ENCODE measurements around the gene MORN5.

- no peak for TF ChIP-seq POLR2A (IDR thresholded peaks at IDR 0.05)
- no peak for TF ChIP-seq CTCF (IDR thresholded peaks at IDR 0.05)
Observed at GRCh38 chr9:122134822-122135528, 24.7 kb upstream of the MORN5 start.
